ENCODE results near the gene PTPRM.

PTPRM gene

GRCh38 chr18:8301427-8302172, 734.5 kb downstream of the PTPRM start:
- no peak for DNase-seq

- no peak for DNase-seq
Observed at GRCh38 chr18:8303151-8303755, 736.1 kb downstream of the PTPRM start.

- DNase-seq = no peak
Observed at GRCh38 chr18:8307960-8308359, 740.8 kb downstream of the PTPRM start.

GRCh38 chr18:8313043-8313442, 745.9 kb downstream of the PTPRM start:
- DNase-seq = no peak

- DNase-seq = no peak
Observed at GRCh38 chr18:8314124-8314523, 747.0 kb downstream of the PTPRM start.

- no peak for DNase-seq
Observed at GRCh38 chr18:8319798-8320489, 752.8 kb downstream of the PTPRM start.

GRCh38 chr18:8322486-8322885, 755.4 kb downstream of the PTPRM start:
- no peak for DNase-seq

GRCh38 chr18:8324343-8325065, 757.4 kb downstream of the PTPRM start:
- DNase-seq = no peak

- DNase-seq = no peak
Observed at GRCh38 chr18:8326763-8327394, 759.8 kb downstream of the PTPRM start.

GRCh38 chr18:8328126-8328525, 761.0 kb downstream of the PTPRM start:
- DNase-seq = peak in 1 of 58 donors; percentile 11

- no peak for DNase-seq
Observed at GRCh38 chr18:8329186-8329771, 762.2 kb downstream of the PTPRM start.

- DNase-seq = no peak
Observed at GRCh38 chr18:8330575-8330974, 763.5 kb downstream of the PTPRM start.

GRCh38 chr18:8332286-8332685, 765.2 kb downstream of the PTPRM start:
- no peak for DNase-seq

- DNase-seq = no peak
Observed at GRCh38 chr18:8333961-8334360, 766.8 kb downstream of the PTPRM start.

- DNase-seq = no peak
Observed at GRCh38 chr18:8337211-8337610, 770.1 kb downstream of the PTPRM start.

- DNase-seq = no peak
Observed at GRCh38 chr18:8339210-8339609, 772.1 kb downstream of the PTPRM start.

GRCh38 chr18:8339952-8340351, 772.8 kb downstream of the PTPRM start:
- DNase-seq = peak in 37 of 58 donors; percentile 2 to 60 (median 20)

GRCh38 chr18:8341481-8342230, 774.5 kb downstream of the PTPRM start:
- no peak for DNase-seq

GRCh38 chr18:8348051-8348720, 781.1 kb downstream of the PTPRM start:
- no peak for DNase-seq

Measured in anterior cingulate cortex (tissue), 58 donors.